B cell (primary cell): ENCODE measurements around the gene PLXNB2. TPM values are rescaled to one million over a fixed set of nuclear protein-coding genes. Genes with fewer than 3 reads are reported as not detected.

Experiments
- ATAC-seq: fragments of 200-7000 bp; cut with Tn5 transposase; one replicate; pipeline ENCODE4 v1.10.0; 2021; ENCODE audit warnings: low read depth, mild to moderate bottlenecking, moderate number of reproducible peaks, moderate library complexity
- CTCF ChIA-PET: fragments of 350-600 bp; sonication (Branson Sonifier 250); formaldehyde crosslinking; loops from one replicate; lab custom pipeline; 2021; ENCODE audit warnings: antibody characterized with exemption, inconsistent platforms; lab: Charles Lee
- POLR2A ChIA-PET: fragments of 350-600 bp; sonication (Branson Sonifier 250); formaldehyde crosslinking; loops from one replicate; lab custom pipeline; 2021; ENCODE audit warnings: antibody characterized with exemption; lab: Charles Lee
- DNase-seq: peaks from one replicate; pipeline ENCODE4 v3.0.0; 2013
- H2AFZ ChIP-seq: 2 replicates; pipeline ENCODE4 v1.6.1; 2012; ENCODE audit warnings: mild to moderate bottlenecking, low read depth, low read length; ENCODE audit not compliant: insufficient read depth, poor library complexity, severe bottlenecking
- H3K27ac ChIP-seq, 2 donors: 1 replicate in 1 of 2; 2 replicates in 1 of 2; pipeline ENCODE4 v1.5.1; 2012 to 2013; ENCODE audit warnings: low read length in 2 of 2, mild to moderate bottlenecking in 2 of 2, moderate library complexity in 1 of 2
- H3K27me3 ChIP-seq, 4 experiments: fragments of 200-600 bp in 1 of 4; sonication (generic) in 1 of 4; replicated peaks in 1 of 4; 1 replicate in 2 of 4; 2 replicates in 2 of 4; pipeline versions ENCODE4 v1.6.1 to v1.7.0; 2013 to 2016; ENCODE audit warnings: low read length in 3 of 4, mild to moderate bottlenecking in 2 of 4, mixed read lengths in 1 of 4, moderate library complexity in 1 of 4; ENCODE audit not compliant: insufficient read depth in 4 of 4, control insufficient read depth in 3 of 4; ENCODE audit errors: control extremely low read depth in 1 of 4
- H3K36me3 ChIP-seq, 2 experiments: replicated peaks in 1 of 2; 1 replicate in 1 of 2; 2 replicates in 1 of 2; pipeline versions ENCODE4 v1.6.1 to v1.7.1; 2013; ENCODE audit warnings: low read length in 1 of 2; ENCODE audit not compliant: insufficient read depth in 2 of 2, control insufficient read depth in 1 of 2; ENCODE audit errors: control extremely low read depth in 1 of 2, extremely low read depth in 1 of 2
- H3K4me1 ChIP-seq, 2 donors: fragments of 200-600 bp in 1 of 2; sonication (generic) in 1 of 2; 1 replicate in 1 of 2; 2 replicates in 1 of 2; pipeline versions ENCODE4 v1.5.1 to v1.6.1; 2013 to 2017; ENCODE audit warnings: low read length in 2 of 2; ENCODE audit not compliant: control insufficient read depth in 2 of 2, insufficient read depth in 2 of 2
- H3K4me2 ChIP-seq: replicated peaks from 2 replicates; pipeline ENCODE3; 2012; ENCODE audit warnings: mild to moderate bottlenecking, low read depth, low read length; ENCODE audit not compliant: poor library complexity, severe bottlenecking
- H3K4me3 ChIP-seq, 5 experiments: fragments of 200-600 bp in 1 of 5; sonication (generic) in 1 of 5; 1 replicate in 3 of 5; 2 replicates in 2 of 5; pipeline versions ENCODE4 v1.5.1 to v1.7.0; 2011 to 2016; ENCODE audit warnings: low read length in 4 of 5, mild to moderate bottlenecking in 4 of 5, low read depth in 2 of 5, control low read depth in 1 of 5, moderate library complexity in 1 of 5; ENCODE audit not compliant: insufficient read depth in 1 of 5; ENCODE audit errors: control extremely low read depth in 1 of 5, extremely low read depth in 1 of 5
- H3K79me2 ChIP-seq: fragments of 200-600 bp; sonication (generic); one replicate; pipeline ENCODE4 v1.6.0; 2016; ENCODE audit warnings: low read length; ENCODE audit not compliant: control insufficient read depth, insufficient read depth
- H3K9ac ChIP-seq: fragments of 200-600 bp; sonication (generic); 2 replicates; pipeline ENCODE4 v1.6.1; 2017; ENCODE audit warnings: mild to moderate bottlenecking, low read length, moderate library complexity
- H3K9me3 ChIP-seq, 3 donors: one replicate each; pipeline versions ENCODE4 v1.6.1 to v1.7.1; 2013; ENCODE audit warnings: low read length in 2 of 3; ENCODE audit not compliant: control insufficient read depth in 2 of 3, insufficient read depth in 1 of 3; ENCODE audit errors: control extremely low read depth in 1 of 3
- H4K20me1 ChIP-seq: 2 replicates; pipeline ENCODE4 v1.6.0; 2012; ENCODE audit warnings: mild to moderate bottlenecking, low read length; ENCODE audit not compliant: insufficient read depth, control insufficient read depth, poor library complexity, severe bottlenecking
- H3K27ac Mint-ChIP-seq: one replicate; pipeline ENCODE4 v1.8.0; 2021; ENCODE audit warnings: mixed read lengths
- H3K27me3 Mint-ChIP-seq: one replicate; pipeline ENCODE4 v1.8.0; 2021; ENCODE audit warnings: mixed read lengths
- H3K4me1 Mint-ChIP-seq: one replicate; pipeline ENCODE4 v1.8.0; 2021; ENCODE audit warnings: mixed read lengths
- H3K4me3 Mint-ChIP-seq: one replicate; pipeline ENCODE4 v1.8.0; 2021; ENCODE audit warnings: mixed read lengths
- H3K9me3 Mint-ChIP-seq: one replicate; pipeline ENCODE4 v1.8.0; 2022; ENCODE audit warnings: mixed read lengths; ENCODE audit not compliant: insufficient read depth
- EZH2 ChIP-seq: IDR thresholded peaks from 2 replicates; pipeline ENCODE4 v1.6.1; 2012; ENCODE audit warnings: borderline replicate concordance, low read depth, mild to moderate bottlenecking, moderate library complexity, low read length; ENCODE audit not compliant: insufficient read depth, poor library complexity, severe bottlenecking
- WGBS: methylation state at CpG from one replicate; pipeline ENCODE4 v1.1.5; 2013; ENCODE audit warnings: missing lambda C conversion rate; ENCODE audit not compliant: insufficient coverage; 5-methylcytosine and 5-hydroxymethylcytosine counted together
- intact Hi-C: fragments of 100-400 bp; cut with micrococcal nuclease; formaldehyde crosslinking; loops from one replicate; pipeline ENCODE4 v1.10.0; 2022
- polyA plus RNA-seq: library from polyadenylated mRNA; depleted of rRNA; stranded (reverse); fragments of >200 nt; gene quantifications from 2 replicates; pipeline ENCODE4 v1.2.3, GENCODE V29; 2012
- total RNA-seq, 2 donors: library from RNA; stranded (reverse); fragments of 120-200 nt in 1 of 2; gene quantifications; 1 replicate in 1 of 2; 2 replicates in 1 of 2; pipeline versions ENCODE4 v1.2.3 to v1.2.4, GENCODE V29; 2013 to 2022
- TF ChIP-seq, protein P1 (sequence below): fragments of 200-600 bp; IDR thresholded peaks from one replicate; pipeline ENCODE4 v1.8.0; 2022; ENCODE audit warnings: antibody characterized with exemption, mild to moderate bottlenecking

The PLXNB2 gene
- total and polyA plus RNA-seq, 2 donors (not counting 1 experiment from before 2014, with no cell fraction given), result 5.2 to 31.4 TPM

DNA sequence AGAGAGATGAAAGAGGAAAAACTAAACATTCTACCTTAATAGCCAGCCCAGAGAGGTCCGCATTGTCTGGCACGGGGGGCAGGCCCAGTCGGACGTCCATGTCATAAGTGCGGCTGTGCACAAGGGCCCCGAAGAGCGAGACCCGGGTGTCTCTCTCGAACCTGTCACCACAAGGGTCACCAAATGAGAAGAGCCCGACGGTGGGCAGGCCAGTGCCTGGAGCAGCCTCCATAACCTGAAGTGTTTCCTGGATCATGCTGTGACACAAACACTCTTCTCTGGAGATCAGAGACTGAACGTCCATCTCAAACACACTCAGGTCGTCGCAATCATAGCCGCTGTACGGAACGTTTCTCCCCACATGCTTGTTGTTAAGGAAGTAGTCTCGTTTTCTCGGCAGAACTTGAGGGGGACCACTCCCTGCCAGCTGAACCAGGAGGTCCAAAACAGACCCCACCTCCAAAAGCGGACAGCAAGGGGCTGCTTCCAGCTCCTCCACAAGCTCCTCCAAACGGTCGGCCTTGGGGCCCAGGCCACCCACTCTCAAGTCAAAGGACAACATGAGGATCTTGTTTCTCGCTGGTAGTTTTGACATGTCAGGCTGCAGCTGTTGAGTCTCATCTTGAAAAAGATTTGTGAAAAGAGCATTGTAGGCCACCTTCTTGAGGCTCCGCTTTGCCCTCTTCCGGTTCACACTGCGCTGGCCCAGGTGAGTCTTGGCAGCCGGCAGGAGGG is 63.6 kb downstream of the PLXNB2 start:
- Histone ChIP-seq H3K27me3 (no peaks in the 10 kb centered on the region), H4K20me1 (peaks cover 76% of the 10 kb centered on the region), H3K9me3 (no peaks in the 10 kb centered on the region), H3K36me3 (peaks cover 0 to 38% of the 10 kb centered on the region in 2 experiments), H2AFZ (peak overlapping the region; percentile 85), H3K4me3 (peak overlapping the region; percentile 65 to 99 (median 90)), H3K79me2 (peaks cover 87% of the 10 kb centered on the region), H3K9ac (peak overlapping the region; percentile 88), H3K27ac (peak overlapping the region; percentile 91 to 96), H3K4me2 (peak overlapping the region; percentile 93), H3K4me1 (peaks cover 30 to 61% of the 10 kb centered on the region in 2 donors)
- no peaks in the 10 kb centered on the region for H3K27me3 Mint-ChIP-seq
- peaks cover 40% of the 10 kb centered on the region for H3K4me1 Mint-ChIP-seq
- DNase-seq (no peak), ATAC-seq (no peak)
- H3K4me3 Mint-ChIP-seq, result peak overlapping the region; percentile 96
- WGBS, result 30% methylated on average over 24 of the region's 27 CpGs
- POLR2A ChIA-PET, result interaction anchor here (0.6 to 1.7 kb wide), 7 partner anchors 9 to 377 kb away, joined by 3 to 9 read pairs (median 5); no protein-coding TSS in a partner anchor
- intact Hi-C loops, result loop anchor here (1.0 to 2.0 kb wide), 5 partner anchors 8 to 377 kb away; partner anchors contain the start of gene MAPK11
- CTCF ChIA-PET, result interaction anchor here (0.8 to 2.9 kb wide), 12 partner anchors 8 to 476 kb away, joined by 3 to 20 read pairs (median 4); partner anchors contain the start of genes HDAC10, LMF2, NCAPH2 and SCO2
- H3K27ac Mint-ChIP-seq, result peak overlapping the region; percentile 99
- TF ChIP-seq EZH2, result no peak
- TF ChIP-seq, protein P1, sequence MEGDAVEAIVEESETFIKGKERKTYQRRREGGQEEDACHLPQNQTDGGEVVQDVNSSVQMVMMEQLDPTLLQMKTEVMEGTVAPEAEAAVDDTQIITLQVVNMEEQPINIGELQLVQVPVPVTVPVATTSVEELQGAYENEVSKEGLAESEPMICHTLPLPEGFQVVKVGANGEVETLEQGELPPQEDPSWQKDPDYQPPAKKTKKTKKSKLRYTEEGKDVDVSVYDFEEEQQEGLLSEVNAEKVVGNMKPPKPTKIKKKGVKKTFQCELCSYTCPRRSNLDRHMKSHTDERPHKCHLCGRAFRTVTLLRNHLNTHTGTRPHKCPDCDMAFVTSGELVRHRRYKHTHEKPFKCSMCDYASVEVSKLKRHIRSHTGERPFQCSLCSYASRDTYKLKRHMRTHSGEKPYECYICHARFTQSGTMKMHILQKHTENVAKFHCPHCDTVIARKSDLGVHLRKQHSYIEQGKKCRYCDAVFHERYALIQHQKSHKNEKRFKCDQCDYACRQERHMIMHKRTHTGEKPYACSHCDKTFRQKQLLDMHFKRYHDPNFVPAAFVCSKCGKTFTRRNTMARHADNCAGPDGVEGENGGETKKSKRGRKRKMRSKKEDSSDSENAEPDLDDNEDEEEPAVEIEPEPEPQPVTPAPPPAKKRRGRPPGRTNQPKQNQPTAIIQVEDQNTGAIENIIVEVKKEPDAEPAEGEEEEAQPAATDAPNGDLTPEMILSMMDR, result no peak
- H3K9me3 Mint-ChIP-seq, result no peaks in the 10 kb centered on the region
